HG03025 (cell line): Measurements from ENCODE around the gene RNF150.

ENCODE experiments used
- ATAC-seq: cut with Tn5 transposase; IDR thresholded peaks from one replicate; pipeline ENCODE4 v1.9.1; 2021; ENCODE audit warnings: mild to moderate bottlenecking, moderate library complexity; ENCODE audit not compliant: unreplicated experiment, low FRiP score

RNF150 gene

GRCh38 chr4:140994015-140994414, 139.3 kb downstream of the RNF150 start:
- ATAC-seq, result no peak

GRCh38 chr4:140993370-140993769, 139.9 kb downstream of the RNF150 start:
- no peak for ATAC-seq

- no peak for ATAC-seq
Observed at GRCh38 chr4:140989944-140990343, 143.3 kb downstream of the RNF150 start.

GRCh38 chr4:140986045-140986444, 147.2 kb downstream of the RNF150 start:
- ATAC-seq, result no peak

- ATAC-seq, result no peak
Observed at GRCh38 chr4:140982613-140983340, 150.5 kb downstream of the RNF150 start.

GRCh38 chr4:140980426-140981200, 152.7 kb downstream of the RNF150 start:
- ATAC-seq, result no peak

GRCh38 chr4:140976768-140977167, 156.5 kb downstream of the RNF150 start:
- no peak for ATAC-seq

- ATAC-seq, result no peak
Observed at GRCh38 chr4:140971077-140971792, 162.0 kb downstream of the RNF150 start.

GRCh38 chr4:140969296-140969695, 164.0 kb downstream of the RNF150 start:
- ATAC-seq, result no peak

- no peak for ATAC-seq
Observed at GRCh38 chr4:140968371-140968770, 164.9 kb downstream of the RNF150 start.

GRCh38 chr4:140963883-140964282, 169.4 kb downstream of the RNF150 start:
- no peak for ATAC-seq

- no peak for ATAC-seq
Observed at GRCh38 chr4:140955641-140956040, 177.6 kb downstream of the RNF150 start.

GRCh38 chr4:140952717-140953116, 180.6 kb downstream of the RNF150 start:
- no peak for ATAC-seq

GRCh38 chr4:140947506-140947905, 185.8 kb downstream of the RNF150 start:
- ATAC-seq, result no peak

GRCh38 chr4:140945106-140945505, 188.2 kb downstream of the RNF150 start:
- no peak for ATAC-seq

- ATAC-seq, result no peak
Observed at GRCh38 chr4:140944572-140944971, 188.7 kb downstream of the RNF150 start.

GRCh38 chr4:140944199-140944515, 189.1 kb downstream of the RNF150 start:
- no peak for ATAC-seq

GRCh38 chr4:140943486-140944198, 189.6 kb downstream of the RNF150 start:
- ATAC-seq, result no peak

GRCh38 chr4:140940589-140940988, 192.7 kb downstream of the RNF150 start:
- no peak for ATAC-seq

- no peak for ATAC-seq
Observed at GRCh38 chr4:140937866-140938265, 195.4 kb downstream of the RNF150 start.

GRCh38 chr4:140935254-140935653, 198.0 kb downstream of the RNF150 start:
- no peak for ATAC-seq
